A673 (cell line): ENCODE results near the gene HOXD8.

Experiments
- EZH2 ChIP-seq: fragments of 200-600 bp; sonication (generic); IDR thresholded peaks from 2 replicates; pipeline ENCODE4 v1.6.1; 2017; ENCODE audit warnings: borderline replicate concordance, low read depth, mild to moderate bottlenecking, mixed read lengths, antibody characterized with exemption, low read length; ENCODE audit not compliant: poor library complexity, severe bottlenecking
- TF ChIP-seq, protein P1 (sequence below): fragments of 300-800, 200-600 bp; sonication (generic); conservative IDR thresholded peaks from 2 replicates; pipeline ENCODE4 v1.5.1; 2017; ENCODE audit warnings: low read depth, mild to moderate bottlenecking, antibody characterized with exemption, low read length, moderate library complexity, mixed read lengths

DNA sequence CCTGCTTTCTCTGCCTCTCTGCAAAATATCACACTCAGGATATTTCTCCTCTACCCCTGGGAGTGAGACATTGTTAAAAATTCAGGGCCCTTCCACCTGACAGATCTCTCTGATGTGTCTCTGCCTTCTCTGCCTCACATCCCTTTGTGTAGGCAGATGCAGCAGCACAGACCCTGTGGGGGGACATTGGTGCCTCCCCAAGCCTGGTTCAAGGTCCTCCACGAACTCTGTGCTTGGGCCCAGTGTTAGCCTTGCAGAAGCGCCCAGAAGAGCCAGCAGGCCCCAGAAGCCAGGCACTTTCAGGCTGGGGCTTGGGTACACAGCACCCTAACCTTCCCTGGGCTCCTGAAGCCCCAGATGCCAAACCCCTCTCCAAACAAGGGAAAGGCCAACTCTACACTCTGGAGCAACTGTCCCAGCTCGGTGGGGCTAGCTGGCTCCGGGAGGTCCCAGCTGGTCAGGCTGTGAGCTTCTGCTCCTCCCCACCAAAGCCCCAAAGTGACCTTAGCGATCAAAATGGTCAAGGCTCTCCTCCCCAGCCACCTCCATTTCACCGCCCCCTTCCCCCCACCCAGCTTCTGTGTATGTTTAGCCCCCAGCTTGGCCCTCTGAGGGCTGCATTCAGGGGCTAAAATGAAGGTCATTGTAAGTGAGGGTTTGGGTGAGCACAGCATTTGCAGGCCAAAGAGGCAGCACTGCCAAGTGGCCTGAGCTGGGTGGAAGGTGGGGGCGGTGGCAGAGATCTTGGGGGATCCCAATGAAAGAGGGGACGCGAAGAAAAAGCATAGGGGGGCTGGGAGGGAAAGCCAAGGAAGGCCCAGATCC, 4.3 kb upstream of the HOXD8 start:
- TF ChIP-seq, protein P1, sequence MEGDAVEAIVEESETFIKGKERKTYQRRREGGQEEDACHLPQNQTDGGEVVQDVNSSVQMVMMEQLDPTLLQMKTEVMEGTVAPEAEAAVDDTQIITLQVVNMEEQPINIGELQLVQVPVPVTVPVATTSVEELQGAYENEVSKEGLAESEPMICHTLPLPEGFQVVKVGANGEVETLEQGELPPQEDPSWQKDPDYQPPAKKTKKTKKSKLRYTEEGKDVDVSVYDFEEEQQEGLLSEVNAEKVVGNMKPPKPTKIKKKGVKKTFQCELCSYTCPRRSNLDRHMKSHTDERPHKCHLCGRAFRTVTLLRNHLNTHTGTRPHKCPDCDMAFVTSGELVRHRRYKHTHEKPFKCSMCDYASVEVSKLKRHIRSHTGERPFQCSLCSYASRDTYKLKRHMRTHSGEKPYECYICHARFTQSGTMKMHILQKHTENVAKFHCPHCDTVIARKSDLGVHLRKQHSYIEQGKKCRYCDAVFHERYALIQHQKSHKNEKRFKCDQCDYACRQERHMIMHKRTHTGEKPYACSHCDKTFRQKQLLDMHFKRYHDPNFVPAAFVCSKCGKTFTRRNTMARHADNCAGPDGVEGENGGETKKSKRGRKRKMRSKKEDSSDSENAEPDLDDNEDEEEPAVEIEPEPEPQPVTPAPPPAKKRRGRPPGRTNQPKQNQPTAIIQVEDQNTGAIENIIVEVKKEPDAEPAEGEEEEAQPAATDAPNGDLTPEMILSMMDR, result no peak
- no peak for TF ChIP-seq EZH2
